Mucosa of stomach (tissue), 1 donor: ENCODE measurements around the gene ADGRD1.
"Not testable (repeated sequence)": the region's sequence is repeated elsewhere in the genome, so short reads cannot be mapped to it uniquely, and the experiment has no call there.

Source experiments
- H3K27me3 ChIP-seq: one replicate; pipeline ENCODE4 v1.7.0; 2013; ENCODE audit warnings: mild to moderate bottlenecking, low read length; ENCODE audit not compliant: control insufficient read depth, insufficient read depth
- H3K36me3 ChIP-seq: one replicate; pipeline ENCODE4 v1.7.0; 2013; ENCODE audit warnings: low read length; ENCODE audit not compliant: control insufficient read depth, insufficient read depth
- H3K4me1 ChIP-seq: one replicate; pipeline ENCODE4 v1.7.0; 2013; ENCODE audit warnings: mild to moderate bottlenecking, low read length; ENCODE audit not compliant: control insufficient read depth, insufficient read depth
- H3K4me3 ChIP-seq: one replicate; pipeline ENCODE4 v1.7.0; 2013; ENCODE audit warnings: low read length
- H3K9ac ChIP-seq: one replicate; pipeline ENCODE4 v1.7.0; 2013; ENCODE audit warnings: mild to moderate bottlenecking, low read length, moderate library complexity
- H3K9me3 ChIP-seq: one replicate; pipeline ENCODE4 v1.7.0; 2013; ENCODE audit warnings: mild to moderate bottlenecking, low read length, moderate library complexity; ENCODE audit not compliant: control insufficient read depth
- donor health status: Pancreatic carcinoma.

Gene ADGRD1

DNA sequence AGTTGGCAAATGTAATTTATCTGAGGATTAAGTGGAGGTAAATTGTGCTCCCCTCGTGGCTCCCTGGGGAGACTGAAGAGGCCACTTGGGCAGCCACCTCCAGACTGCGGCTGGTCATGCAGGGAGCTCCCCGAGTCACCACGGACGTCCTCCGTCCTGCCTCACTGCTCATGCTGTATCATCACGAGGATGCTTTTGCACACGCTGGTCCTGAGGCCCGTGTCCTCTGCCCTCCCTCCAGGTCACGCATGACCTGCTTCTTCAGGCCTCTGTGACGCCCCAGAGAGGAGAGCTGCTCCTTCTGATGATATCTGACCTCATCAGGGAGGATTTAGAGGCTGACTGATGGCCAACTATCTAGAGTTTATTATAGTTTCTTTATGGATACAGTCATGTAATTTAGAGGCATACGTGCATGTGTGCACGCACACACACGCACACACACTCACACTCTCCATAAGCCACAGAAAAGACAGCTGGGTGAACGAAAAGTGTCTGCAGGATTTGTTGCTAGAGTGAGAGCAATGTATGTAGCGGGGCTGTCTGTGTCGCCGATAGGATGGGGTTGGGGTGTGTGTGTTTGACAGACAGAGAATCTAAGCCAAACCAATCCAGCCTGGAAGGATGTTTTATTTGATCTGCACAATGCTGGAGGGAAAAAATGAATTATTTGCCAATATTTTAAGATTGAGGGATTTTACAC lies 160.0 kb downstream of the ADGRD1 start:
- H3K4me3 ChIP-seq: no peak overlapping the region
- no peaks in the 10 kb centered on the region for H3K9me3 ChIP-seq
- H3K4me1 ChIP-seq: no peaks in the 10 kb centered on the region
- no peaks in the 10 kb centered on the region for H3K36me3 ChIP-seq
- H3K27me3 ChIP-seq: no peaks in the 10 kb centered on the region
- no peak overlapping the region for H3K9ac ChIP-seq

DNA sequence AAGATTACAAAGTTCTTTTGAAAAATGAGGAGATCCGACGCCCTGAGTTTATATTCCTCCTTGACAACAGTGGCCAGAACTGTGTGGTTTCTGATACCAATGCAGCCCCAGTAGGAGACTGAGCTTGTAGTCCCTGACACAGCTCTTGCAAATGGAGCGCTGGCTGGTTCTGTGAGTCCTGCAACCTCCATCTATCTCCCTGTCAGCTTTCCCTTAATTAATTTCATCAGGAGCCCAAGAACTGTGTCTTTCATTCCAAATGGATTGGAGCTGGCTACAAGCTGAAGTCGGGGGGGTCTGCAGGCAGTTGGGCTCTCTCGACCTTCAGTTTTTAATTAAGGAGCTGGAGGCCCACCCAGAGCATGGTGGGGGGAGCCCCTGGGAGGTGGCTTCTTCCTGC lies 160.6 kb downstream of the ADGRD1 start:
- no peak overlapping the region for H3K4me3 ChIP-seq
- no peaks in the 10 kb centered on the region for H3K9me3 ChIP-seq
- no peak overlapping the region for H3K9ac ChIP-seq
- no peaks in the 10 kb centered on the region for H3K27me3 ChIP-seq
- no peaks in the 10 kb centered on the region for H3K4me1 ChIP-seq
- H3K36me3 ChIP-seq: no peaks in the 10 kb centered on the region

DNA sequence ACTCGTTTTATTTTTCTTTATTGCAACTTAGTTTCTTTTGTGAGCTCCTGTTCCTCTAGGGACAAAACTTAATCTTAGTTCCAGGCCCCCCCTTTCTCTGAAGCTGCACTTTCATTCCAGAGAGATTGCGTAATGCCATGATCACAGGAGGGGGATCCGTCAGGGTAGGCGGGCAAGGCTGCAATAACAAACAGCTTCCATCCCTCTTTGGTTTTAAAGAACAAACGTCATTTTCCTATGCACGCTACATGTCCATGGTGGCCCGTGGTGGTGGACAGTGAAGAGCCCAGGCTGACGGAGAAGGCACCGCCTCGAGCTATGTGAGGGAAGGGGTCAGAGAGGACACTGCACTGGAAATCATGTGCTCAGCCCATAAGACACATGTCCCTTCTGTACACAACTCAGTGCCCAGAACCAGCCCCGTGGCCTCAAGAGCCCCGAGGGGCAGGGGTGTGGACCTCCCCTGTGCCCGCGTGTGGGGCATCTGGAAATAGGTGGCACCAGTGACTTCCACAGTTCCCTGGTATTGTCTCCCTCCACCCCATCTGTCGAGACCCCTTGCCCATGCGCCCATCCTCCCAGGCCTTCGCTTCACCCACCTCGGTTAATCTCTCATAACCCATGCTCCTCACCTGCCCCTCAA lies 161.4 kb downstream of the ADGRD1 start:
- no peaks in the 10 kb centered on the region for H3K9me3 ChIP-seq
- no peaks in the 10 kb centered on the region for H3K36me3 ChIP-seq
- H3K9ac ChIP-seq: no peak overlapping the region

DNA sequence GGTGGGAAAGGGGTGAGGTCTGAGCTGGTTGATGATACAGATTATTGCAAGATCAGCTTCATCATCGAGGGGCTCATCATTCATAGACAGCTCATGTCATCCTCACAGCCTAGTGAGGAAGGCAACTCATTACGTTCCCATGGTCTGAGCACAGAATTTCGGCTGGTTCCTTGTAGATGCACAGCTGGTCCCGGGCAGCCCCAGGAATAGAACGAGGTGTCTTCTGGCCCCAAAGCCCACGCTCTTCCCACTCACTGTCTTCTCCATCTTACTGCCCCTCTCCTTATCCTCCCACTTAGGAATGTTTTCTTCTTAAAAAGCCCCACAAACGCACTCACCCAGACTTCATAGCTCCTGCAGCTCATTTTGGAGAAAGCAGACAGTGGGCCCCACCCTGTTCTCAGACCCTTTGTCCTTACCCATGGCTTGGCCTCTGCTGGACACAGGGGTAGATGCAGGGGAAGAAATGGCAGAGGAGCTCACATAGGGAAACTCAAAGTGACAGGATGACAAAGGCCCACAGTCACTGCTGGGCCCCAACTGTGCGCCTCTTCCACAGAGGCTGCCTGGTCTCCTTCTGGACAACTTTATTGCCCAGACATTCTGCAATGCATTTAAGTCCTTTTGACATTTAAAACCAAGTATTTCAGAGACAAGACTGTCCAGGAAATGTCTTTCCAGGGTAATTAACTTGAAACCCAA lies 162.2 kb downstream of the ADGRD1 start:
- no peak overlapping the region for H3K9ac ChIP-seq
- no peaks in the 10 kb centered on the region for H3K4me1 ChIP-seq
- no peak overlapping the region for H3K4me3 ChIP-seq
- no peaks in the 10 kb centered on the region for H3K9me3 ChIP-seq
- no peaks in the 10 kb centered on the region for H3K36me3 ChIP-seq
- H3K27me3 ChIP-seq: no peaks in the 10 kb centered on the region

More for the DNA sequence above, 161.4 kb downstream of the ADGRD1 start:
- no peaks in the 10 kb centered on the region for H3K27me3 ChIP-seq
- H3K4me1 ChIP-seq: no peaks in the 10 kb centered on the region
- no peak overlapping the region for H3K4me3 ChIP-seq

DNA sequence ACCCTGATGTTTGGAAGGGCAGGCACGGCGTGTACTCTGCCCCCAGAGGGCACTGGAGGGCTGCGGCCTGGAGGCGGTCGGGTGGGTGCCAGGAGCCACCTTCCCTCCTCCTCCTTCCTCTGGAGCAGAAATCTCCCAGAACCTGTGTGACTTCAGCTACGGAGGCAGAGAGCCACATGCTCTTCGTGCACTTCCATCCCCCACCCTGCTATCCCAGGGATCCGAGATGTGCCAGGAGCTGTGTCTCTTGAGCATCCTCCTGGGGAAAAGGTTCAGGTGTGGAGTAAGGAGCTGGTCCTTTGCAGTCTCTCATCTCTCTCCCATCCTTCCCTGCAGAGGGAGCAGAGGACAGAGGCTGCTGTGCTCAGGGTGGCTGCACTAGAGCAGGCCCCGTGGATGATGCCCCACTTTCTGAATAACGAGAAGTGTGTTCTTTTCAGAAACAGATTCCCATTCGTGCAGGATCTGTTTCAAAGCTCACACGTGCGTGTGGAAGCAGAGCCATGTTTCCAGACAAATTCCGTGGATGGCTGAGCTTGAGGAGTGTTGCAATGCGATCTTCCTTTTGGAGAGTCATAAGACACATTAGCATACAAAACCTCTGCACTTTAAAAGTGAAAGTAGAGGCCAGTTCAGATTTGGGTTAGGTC lies 162.9 kb downstream of the ADGRD1 start:
- no peaks in the 10 kb centered on the region for H3K4me1 ChIP-seq
- no peaks in the 10 kb centered on the region for H3K9me3 ChIP-seq
- no peak overlapping the region for H3K4me3 ChIP-seq
- no peaks in the 10 kb centered on the region for H3K36me3 ChIP-seq
- no peaks in the 10 kb centered on the region for H3K27me3 ChIP-seq
- no peak overlapping the region for H3K9ac ChIP-seq

DNA sequence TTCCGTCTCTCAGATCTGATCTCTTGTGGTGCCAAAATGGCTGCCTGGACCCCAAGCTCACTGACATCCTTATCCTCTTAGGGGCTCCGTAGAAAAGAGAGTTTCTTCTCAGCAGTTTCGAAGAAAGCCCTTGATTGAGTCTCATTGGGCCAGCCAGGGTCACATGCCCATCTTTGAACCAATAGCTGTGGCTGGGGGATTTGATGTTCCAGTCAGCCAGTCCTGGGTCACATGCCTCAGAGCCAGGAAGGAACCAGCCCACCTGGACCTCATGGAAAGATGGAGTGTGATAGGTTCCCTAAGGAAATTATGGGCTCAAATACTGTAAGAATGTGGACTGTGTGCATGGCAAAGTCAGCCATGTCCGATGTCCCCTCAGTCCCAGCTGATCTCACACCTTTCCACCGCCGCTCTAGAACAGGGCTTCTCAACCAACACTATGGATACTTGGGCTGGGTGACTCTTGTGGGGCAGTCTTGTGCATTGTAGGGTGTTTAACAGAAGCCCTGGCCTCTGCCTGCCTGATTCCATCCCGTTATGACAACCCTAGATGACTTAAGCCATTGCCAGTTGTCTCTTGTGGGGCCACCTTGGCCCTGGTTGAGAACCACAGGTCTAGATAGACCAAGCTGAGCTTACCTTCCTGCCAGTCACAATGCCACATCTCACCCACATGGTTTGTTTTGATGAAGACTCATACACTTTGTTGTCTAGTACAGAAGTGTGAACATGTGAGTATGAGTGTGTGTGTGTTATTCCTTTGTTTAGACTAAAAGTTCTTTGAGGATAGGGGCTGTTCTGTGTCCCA lies 163.9 kb downstream of the ADGRD1 start:
- Histone ChIP-seq H3K9ac (no peak overlapping the region), H3K36me3 (no peaks in the 10 kb centered on the region), H3K4me3 (no peak overlapping the region), H3K27me3 (no peaks in the 10 kb centered on the region), H3K4me1 (no peaks in the 10 kb centered on the region), H3K9me3 (no peaks in the 10 kb centered on the region)

DNA sequence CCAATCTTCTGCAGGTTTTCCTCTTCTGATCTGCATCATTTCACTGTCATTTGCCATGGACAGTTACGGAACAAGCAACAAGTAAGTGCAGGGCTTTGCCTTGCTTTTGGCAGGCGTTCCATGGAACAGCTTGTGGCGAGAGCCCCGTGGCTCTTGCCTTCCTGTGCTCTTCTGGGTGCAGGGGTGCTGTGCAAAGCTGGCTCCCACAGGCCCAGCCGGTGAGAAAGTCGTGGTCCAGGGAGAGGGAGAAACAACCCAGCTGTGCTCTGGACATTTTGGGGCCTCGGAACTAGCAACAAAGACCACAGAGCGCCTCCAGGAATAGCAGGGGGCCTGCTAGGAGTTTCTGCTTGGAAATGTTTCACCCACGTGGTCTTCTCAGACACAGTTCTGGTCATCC lies 164.7 kb downstream of the ADGRD1 start:
- Histone ChIP-seq H3K36me3 (no peaks in the 10 kb centered on the region), H3K4me1 (no peaks in the 10 kb centered on the region), H3K4me3 (no peak overlapping the region), H3K9ac (no peak overlapping the region), H3K9me3 (no peaks in the 10 kb centered on the region), H3K27me3 (no peaks in the 10 kb centered on the region)

DNA sequence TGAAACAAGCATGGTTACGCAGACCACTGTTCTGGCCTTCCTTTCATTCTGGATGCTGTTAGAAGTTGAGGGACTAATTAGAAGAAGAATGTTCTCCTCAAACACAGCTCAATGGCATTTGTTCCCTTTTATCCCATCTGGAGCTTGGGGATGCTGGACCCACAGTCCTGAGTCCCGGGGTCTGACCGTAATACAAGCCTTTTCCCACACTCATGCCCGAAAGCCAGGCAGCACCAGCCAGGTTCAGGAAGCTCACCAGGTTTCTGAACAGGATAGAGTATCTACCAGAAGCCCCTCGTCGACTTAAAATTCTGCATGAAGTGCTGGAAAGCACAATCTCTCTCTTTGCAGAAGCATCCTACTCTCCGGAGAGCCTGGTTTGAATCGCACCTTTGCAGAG lies 165.6 kb downstream of the ADGRD1 start:
- not testable (repeated sequence) for H3K4me3 ChIP-seq, H3K4me1 ChIP-seq, H3K36me3 ChIP-seq, H3K27me3 ChIP-seq, H3K9ac ChIP-seq, H3K9me3 ChIP-seq

DNA sequence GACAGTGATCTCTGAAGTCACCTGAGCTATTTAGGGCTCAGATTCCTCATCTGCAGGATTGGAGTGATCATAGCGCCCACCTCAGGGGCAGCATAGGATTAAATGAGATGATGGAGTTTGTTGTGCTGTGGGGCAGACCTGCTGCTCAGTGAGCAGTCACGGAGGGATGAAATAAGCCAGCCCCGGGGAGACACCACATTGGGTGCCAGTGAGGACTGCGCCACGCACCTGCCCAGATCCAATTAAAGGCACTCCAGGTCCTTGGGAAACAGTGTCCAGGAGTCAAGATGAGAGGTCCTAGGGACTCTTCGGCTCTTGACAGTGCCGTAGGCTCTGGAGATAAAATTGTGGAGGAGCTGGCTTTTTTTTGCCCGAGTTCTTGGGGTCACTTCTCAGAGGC lies 166.2 kb downstream of the ADGRD1 start:
- no peaks in the 10 kb centered on the region for H3K27me3 ChIP-seq
- no peaks in the 10 kb centered on the region for H3K36me3 ChIP-seq
- no peaks in the 10 kb centered on the region for H3K4me1 ChIP-seq
- no peak overlapping the region for H3K4me3 ChIP-seq
- H3K9ac ChIP-seq: no peak overlapping the region
- H3K9me3 ChIP-seq: no peaks in the 10 kb centered on the region

DNA sequence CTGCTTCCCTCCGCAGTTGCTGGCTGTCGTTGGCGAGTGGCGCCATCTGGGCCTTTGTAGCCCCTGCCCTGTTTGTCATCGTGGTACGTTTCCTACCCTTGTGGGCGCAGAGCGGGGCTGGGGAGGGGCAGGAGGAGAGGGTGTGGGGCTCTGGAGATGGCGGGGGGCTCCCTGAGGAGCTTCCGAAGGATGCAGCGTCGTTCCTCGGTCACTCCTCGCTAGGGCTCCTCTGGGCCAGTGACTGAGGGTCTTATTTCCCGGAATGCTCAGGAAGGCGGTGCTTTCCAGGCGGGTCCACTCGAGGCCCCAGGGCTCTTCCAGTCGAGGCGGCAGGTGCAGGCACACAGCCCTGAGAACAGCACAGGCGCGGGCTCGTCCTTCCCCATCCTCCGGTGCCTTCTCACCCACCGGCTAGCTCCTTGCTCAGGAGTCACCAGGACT lies 167.1 kb downstream of the ADGRD1 start:
- Histone ChIP-seq H3K9me3 (no peaks in the 10 kb centered on the region), H3K36me3 (no peaks in the 10 kb centered on the region), H3K27me3 (no peaks in the 10 kb centered on the region), H3K4me1 (no peaks in the 10 kb centered on the region), H3K9ac (no peak overlapping the region), H3K4me3 (no peak overlapping the region)

DNA sequence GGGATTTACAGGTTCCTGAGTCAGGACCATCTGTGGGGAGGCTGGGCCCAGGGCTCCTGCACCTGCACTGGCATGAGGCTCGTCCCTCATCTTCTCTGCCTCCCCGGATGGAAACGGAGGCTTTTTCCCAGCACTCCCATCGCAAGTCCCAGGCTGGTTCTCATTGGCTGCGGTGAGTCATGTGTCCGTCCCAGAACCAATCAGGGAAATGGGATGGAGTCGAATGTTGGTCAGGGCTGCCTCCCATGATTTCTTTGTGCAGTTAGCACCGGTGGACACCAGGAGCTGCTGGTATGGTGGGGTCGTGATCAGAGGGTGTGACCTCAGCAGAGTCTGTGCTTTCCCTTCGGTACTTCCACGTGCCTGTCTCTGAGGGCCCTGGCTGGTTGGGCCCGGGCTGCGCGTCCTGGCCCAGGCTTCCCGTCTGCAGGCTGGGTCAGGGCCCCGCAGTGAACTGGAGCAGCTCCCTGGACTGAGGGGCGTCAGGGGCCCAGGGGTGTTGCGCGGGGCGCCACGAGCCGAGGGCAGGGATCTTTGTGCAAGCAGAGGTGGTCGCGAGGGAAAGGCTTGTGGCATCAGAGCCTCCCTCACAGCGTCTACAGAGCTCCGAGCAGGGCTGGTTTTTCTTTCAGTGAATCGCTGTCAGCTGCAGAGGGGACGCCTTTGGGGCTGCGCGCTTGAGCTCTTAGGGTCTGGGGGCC lies 168.1 kb downstream of the ADGRD1 start:
- Histone ChIP-seq H3K27me3 (no peaks in the 10 kb centered on the region), H3K4me1 (no peaks in the 10 kb centered on the region), H3K4me3 (no peak overlapping the region), H3K36me3 (no peaks in the 10 kb centered on the region), H3K9me3 (no peaks in the 10 kb centered on the region), H3K9ac (no peak overlapping the region)
